Stomach (tissue), 4 donors: ENCODE results near the gene DOCK8.

Source experiments
- EP300 ChIP-seq: sonication (generic); formaldehyde crosslinking; IDR thresholded peaks from one replicate; pipeline ENCODE4 v1.6.1; 2017; ENCODE audit warnings: antibody characterized with exemption
- POLR2A ChIP-seq, 4 donors: fragments of 450-650 bp; IDR thresholded peaks; one replicate each; pipeline ENCODE4 v1.6.1; 2016; ENCODE audit warnings: antibody characterized with exemption in 4 of 4, control low read depth in 2 of 4, mild to moderate bottlenecking in 1 of 4, moderate library complexity in 1 of 4
- POLR2AphosphoS5 ChIP-seq, 3 donors: sonication (generic); formaldehyde crosslinking; IDR thresholded peaks; one replicate each; pipeline ENCODE4 v1.6.1; 2016; ENCODE audit warnings: antibody characterized with exemption in 3 of 3
- TF ChIP-seq, protein P1 (sequence below), 7 experiments: fragments of 450-650 bp in 4 of 7; fragments of 200-600 bp in 3 of 7; sonication (generic) in 3 of 7; IDR thresholded peaks; one replicate each; pipeline ENCODE4 v1.5.1; 2016 to 2019; ENCODE audit warnings: antibody characterized with exemption in 7 of 7, control low read depth in 2 of 7, mild to moderate bottlenecking in 1 of 7

- TF ChIP-seq POLR2AphosphoS5 (IDR thresholded peaks at IDR 0.05) (no peak), POLR2A (IDR thresholded peaks at IDR 0.05) (no peak), EP300 (no peak)
- TF ChIP-seq, protein P1, sequence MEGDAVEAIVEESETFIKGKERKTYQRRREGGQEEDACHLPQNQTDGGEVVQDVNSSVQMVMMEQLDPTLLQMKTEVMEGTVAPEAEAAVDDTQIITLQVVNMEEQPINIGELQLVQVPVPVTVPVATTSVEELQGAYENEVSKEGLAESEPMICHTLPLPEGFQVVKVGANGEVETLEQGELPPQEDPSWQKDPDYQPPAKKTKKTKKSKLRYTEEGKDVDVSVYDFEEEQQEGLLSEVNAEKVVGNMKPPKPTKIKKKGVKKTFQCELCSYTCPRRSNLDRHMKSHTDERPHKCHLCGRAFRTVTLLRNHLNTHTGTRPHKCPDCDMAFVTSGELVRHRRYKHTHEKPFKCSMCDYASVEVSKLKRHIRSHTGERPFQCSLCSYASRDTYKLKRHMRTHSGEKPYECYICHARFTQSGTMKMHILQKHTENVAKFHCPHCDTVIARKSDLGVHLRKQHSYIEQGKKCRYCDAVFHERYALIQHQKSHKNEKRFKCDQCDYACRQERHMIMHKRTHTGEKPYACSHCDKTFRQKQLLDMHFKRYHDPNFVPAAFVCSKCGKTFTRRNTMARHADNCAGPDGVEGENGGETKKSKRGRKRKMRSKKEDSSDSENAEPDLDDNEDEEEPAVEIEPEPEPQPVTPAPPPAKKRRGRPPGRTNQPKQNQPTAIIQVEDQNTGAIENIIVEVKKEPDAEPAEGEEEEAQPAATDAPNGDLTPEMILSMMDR (IDR thresholded peaks at IDR 0.05) = no peak
Observed at GRCh38 chr9:264231-264630, 49.6 kb downstream of the DOCK8 start.
